GM18526 (cell line): ENCODE results near the gene ADAM11.

Experiments used
- POLR2A ChIP-seq: IDR thresholded peaks from 3 replicates; pipeline ENCODE4 v1.6.1; 2011; ENCODE audit not compliant: insufficient read length; ENCODE audit errors: extremely low read depth

Gene ADAM11

GRCh38 chr17:44830359-44831288 is 71.8 kb downstream of the ADAM11 start:
- TF ChIP-seq POLR2A: no peak

- no peak for TF ChIP-seq POLR2A
Measured at GRCh38 chr17:44831371-44831770, 72.6 kb downstream of the ADAM11 start.
